Measurements from ENCODE around the gene CAMKMT.

The CAMKMT gene

DNA sequence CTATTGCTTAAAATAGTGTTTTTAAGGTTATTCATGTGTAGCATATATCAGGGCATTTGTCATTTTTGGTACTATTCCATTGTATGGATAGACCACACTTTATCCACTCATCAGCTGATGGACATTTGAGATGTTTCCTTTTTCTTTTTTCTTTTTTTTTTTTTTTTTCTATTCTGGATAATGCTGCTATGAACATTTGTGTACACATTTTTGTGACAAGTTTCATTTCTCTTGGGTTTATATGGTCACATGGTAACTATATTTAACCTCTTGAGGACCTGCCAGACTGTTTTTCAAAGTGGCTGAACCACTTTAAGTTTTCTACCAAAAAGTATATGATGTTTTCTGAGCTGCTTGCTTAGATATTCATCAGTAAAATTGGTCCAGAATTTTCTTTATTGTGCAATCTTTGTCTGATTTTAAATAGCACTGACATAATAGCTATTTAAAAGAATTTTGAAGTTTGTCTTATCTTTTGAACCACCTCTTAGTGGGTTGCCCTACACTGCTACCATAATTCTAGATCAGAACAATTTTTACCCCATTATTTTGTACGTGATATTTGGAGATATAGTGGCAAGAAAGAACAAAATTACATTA lies 360.4 kb downstream of the CAMKMT start:
- in situ Hi-C loops (cut with MboI; ENCODE audit: low sequenced_read_pairs) = no loop called here

GRCh38 chr2:44723921-44724320 lies 362.2 kb downstream of the CAMKMT start:
- in situ Hi-C loops (cut with MboI; ENCODE audit: low sequenced_read_pairs) = no loop called here

DNA sequence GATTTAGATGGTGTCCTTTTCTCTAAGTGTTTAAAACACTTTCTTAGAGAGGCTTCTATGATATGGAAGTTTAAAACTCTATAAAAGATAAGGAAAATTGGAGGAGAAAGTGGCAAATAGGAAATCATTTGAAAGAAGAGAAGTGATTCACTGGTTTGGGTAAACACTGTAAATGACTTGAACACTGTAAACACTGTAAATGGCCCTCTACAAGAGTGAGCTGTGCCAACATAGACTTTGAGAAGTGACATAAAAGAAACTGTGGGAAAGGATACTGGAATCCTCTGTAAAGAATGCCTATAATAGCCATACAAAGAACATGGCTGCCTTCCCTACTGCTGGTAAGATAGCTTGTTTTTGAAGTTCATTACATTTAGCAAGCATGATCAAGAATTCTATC lies 368.8 kb downstream of the CAMKMT start:
- in situ Hi-C loops (cut with MboI; ENCODE audit: low sequenced_read_pairs) = no loop called here

DNA sequence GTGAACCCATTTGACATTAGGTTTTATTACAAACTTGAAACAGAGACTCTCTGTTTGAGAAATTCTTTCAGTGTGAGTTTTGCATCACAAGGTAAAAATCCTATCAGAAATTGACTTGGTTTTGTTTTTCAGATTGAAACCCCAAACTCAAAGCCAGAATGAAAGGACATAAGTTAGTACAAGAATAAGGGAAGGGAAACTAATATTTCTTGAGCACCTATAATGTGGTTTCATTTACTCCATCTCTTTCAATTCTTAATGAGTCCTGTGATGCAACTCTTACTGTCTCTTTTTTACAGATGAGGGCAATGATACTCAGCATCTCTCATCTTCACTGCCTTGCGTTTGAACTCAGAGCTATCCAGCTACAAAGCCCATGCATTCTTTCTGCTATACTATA lies 369.8 kb downstream of the CAMKMT start:
- in situ Hi-C loops (cut with MboI; ENCODE audit: low sequenced_read_pairs) = no loop called here

- in situ Hi-C loops (cut with MboI; ENCODE audit: low sequenced_read_pairs) = no loop called here
Observed at GRCh38 chr2:44736270-44736942, 374.7 kb downstream of the CAMKMT start.

- in situ Hi-C loops (cut with MboI; ENCODE audit: low sequenced_read_pairs) = no loop called here
Observed at GRCh38 chr2:44740678-44741077, 378.9 kb downstream of the CAMKMT start.

GRCh38 chr2:44741507-44741906 lies 379.8 kb downstream of the CAMKMT start:
- in situ Hi-C loops (cut with MboI; ENCODE audit: low sequenced_read_pairs) = no loop called here

DNA sequence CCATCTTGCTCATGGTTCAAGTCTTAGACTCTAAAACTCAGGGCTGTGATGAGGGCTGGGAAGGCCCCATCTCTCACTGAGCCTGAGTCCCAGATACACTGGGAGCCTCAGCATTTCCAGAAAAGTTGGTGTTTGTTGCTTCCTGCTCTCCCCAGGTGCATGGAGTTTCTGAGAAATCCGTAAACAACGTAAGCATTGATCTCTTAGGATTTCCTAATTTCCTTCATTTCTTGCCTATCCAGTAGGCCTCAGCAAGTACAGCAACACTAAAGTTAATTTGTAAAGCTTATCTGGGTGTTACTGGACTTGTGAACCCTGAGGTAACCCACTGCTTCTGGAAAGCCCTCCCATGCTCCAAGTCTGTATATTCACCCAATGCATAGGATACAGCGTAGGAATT lies 380.3 kb downstream of the CAMKMT start:
- in situ Hi-C loops (cut with MboI; ENCODE audit: low sequenced_read_pairs) = no loop called here

DNA sequence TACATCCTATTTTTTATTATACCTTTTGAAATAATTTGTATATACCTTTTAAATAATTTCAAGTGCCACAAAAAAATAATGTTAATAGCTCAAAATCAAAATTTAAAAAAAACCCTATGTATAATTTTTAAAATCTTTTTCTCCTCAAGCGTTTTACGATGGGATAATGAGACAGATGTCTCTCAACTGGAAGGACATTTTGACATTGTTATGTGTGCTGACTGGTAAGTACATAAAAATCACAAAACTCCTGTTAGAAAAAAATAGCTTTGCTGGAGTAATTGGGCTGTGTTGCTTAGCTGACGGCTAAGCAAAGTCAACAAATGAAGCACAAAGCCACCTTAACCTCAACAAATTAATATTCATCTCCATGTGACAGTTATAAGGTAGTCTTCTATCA lies 381.7 kb downstream of the CAMKMT start:
- in situ Hi-C loops (cut with MboI; ENCODE audit: low sequenced_read_pairs) = no loop called here

DNA sequence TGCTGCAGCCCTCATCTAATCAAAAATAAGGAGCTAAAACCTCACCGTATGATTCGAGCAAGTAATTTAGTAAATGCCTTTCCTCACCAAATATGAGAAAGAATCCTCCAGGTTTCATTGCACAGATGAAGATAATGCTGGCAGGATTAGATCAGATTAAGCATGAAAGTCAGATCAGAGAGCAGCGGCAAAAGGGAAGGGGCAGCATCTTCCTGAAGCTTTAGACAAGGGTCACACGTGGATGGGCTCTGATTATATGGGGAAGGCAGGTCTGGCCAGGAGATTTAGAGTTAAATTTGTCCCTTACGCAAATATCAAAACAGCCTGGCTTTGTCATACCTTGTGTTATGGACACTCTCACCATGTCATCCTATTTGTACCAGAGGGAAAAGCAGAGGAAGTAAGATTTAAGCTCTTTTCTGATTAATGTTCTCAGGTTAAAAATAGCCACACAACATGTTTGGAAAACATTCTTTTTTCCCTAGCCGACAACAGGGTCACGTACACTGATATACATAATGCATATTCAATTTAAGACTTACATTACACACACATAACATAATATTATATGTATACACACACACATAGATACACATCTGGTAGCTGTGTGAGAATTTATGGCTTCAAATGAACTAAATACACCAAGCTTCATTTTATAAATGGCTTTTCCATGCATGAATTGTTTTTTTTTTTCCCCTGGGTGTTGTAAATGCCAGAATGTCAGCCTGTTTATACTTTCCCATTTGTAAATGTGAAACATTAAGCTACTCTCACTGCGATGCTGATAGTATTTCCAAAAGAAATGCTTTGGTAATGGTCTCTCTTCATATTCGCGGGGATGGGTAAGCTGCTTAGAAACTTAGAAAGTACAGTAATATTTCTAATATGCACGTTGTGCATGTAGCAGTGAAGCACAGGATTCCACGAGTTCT lies 383.5 kb downstream of the CAMKMT start:
- in situ Hi-C loops (cut with MboI; ENCODE audit: low sequenced_read_pairs) = no loop called here

DNA sequence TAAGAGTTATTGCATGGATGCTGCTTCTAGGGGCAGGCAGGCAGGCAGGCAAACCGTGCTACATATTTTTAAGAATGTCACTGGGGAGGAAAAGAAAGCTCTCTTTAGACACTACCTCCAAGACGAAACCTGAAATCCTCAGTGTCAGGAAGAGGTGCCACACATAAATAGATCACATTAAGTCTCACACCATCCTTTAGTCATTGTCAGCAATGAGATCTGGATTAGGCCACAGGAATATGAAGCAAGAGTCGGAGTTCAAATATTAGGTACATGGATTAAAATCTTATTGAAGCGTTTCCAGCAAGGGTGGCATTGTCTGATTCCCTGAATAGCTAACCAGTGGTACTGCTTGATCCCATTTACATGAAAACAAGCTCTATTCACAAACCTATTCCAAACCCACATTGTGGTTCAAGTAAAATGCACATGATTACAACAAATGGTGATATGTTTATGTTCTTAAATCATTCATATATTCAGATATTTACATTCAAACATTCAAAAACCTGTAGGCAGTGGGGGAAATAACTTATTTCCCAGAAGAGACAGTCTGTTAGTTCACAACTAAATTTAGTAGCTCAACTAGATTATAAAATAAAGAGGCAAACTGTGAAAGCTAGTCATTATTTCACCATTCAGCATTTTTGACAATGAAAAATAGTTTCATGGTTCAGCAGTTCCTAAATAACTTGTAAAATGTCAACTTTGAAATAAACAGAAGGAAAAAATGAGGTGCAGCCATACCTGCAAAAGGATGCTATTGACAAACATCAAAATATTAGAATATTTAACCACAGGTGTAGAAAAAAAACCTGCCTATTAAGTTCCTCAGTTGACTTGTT lies 384.4 kb downstream of the CAMKMT start:
- in situ Hi-C loops (cut with MboI; ENCODE audit: low sequenced_read_pairs) = no loop called here

DNA sequence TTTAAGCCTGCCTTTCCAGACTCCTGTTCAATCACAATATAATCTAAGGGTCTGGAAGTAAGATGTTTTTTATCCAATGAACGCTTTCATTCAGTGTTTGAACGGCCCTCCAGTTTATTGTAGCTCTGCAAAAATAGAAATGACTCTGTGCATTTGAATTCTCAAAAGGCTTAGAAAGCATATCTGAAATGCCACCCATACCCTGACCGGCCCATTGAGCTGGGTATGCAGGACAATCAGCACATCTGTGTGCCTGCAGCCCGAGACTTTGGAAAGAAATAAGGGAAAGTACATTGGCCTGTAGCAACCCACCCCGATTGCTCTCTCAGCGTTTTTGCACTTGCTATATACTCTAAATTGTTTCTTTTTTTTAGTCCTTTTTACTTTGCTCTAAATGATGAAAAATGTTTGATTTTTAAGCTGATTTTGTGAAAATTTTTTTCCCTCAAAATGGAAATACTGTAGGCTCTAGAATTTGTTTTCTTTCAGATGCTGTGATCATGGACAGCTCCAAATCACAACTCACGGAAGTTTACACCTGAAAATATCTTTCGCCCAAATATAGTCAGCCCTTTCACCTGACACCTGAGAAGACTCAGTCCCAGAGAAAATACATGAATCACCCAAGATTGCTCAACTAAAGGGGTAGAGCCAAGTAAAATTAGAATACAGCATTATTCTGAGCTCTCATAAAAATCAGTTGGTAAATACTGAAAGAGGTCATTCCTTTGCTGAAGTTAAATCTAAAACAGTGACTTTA lies 385.3 kb downstream of the CAMKMT start:
- in situ Hi-C loops (cut with MboI; ENCODE audit: low sequenced_read_pairs) = no loop called here

GRCh38 chr2:44747794-44748193 lies 386.0 kb downstream of the CAMKMT start:
- in situ Hi-C loops (cut with MboI; ENCODE audit: low sequenced_read_pairs) = no loop called here

DNA sequence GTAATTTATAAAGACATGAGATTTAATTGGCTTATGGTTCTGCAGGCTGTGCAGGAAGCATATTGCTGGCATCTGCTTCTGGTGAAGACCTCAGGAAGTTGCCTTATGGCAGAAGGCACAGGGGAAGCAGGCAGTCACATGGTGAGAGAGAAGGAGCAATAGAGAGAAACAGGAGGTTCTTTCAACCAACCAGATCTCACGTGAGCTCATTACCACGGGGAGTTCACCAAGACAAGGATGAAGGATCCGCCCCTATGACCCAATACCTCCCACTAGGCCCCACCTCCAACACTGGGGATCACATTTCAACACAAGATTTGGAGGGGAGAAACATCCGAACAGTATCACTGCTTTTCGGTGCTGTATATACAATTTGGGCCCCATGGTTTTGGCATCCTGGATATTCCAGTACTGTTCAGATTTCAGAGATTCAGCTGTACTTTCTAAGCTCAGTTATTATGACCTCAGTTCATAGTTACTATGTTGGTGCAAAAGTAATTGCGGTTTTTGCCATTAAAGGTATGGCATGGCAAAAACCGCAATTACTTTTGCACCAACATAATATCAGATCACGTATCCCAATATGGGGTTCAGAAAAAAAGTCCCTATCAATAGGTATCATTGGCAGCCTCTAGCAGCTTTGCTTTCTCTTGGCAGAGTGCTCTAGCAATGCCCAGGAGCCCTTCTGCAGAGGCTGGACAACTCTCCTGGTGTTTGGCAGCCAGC lies 390.2 kb downstream of the CAMKMT start:
- in situ Hi-C loops (cut with MboI; ENCODE audit: low sequenced_read_pairs) = no loop called here

DNA sequence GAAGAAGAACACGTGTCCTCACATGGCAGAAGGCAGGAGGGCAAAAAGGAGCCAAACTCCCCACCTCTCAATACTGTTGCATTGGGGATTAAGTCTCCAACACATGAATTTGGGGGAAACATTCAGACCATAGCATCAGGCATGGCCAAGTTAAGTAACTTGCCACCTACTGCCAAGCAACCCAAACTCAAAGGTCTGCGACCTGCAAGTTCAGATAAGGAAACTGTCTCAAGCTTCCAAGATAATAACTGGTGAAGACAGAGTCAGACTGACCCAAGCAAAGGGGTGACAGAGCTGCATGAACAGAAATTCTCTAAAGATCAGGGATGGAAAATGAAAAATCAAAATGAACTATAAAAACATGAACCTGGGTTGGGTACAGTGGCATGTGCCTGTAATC lies 391.0 kb downstream of the CAMKMT start:
- in situ Hi-C loops (cut with MboI; ENCODE audit: low sequenced_read_pairs) = no loop called here

- in situ Hi-C loops (cut with MboI; ENCODE audit: low sequenced_read_pairs) = no loop called here
Observed at GRCh38 chr2:44753552-44754285, 392.0 kb downstream of the CAMKMT start.

GRCh38 chr2:44758591-44758990 lies 396.8 kb downstream of the CAMKMT start:
- in situ Hi-C loops (cut with MboI; ENCODE audit: low sequenced_read_pairs) = no loop called here

GRCh38 chr2:44759823-44760222 lies 398.1 kb downstream of the CAMKMT start:
- in situ Hi-C loops (cut with MboI; ENCODE audit: low sequenced_read_pairs) = no loop called here

GRCh38 chr2:44763275-44763782 lies 401.6 kb downstream of the CAMKMT start:
- in situ Hi-C loops (cut with MboI; ENCODE audit: low sequenced_read_pairs) = no loop called here

Data from hTERT RPE-1 (cell line).